Activated CD8-positive, alpha-beta memory T cell treated with anti-CD3 and anti-CD28 coated beads for 4 hours (primary cell): Measurements from ENCODE around the gene ILDR2.

Experiments
- DNase-seq, 2 donors: peaks; one replicate each; pipeline ENCODE4 v3.0.0-alpha.2; 2020; ENCODE audit warnings: low read depth in 2 of 2

ILDR2 gene

GRCh38 chr1:166969074-166969677 lies 6.2 kb downstream of the ILDR2 start:
- DNase-seq = no peak

DNA sequence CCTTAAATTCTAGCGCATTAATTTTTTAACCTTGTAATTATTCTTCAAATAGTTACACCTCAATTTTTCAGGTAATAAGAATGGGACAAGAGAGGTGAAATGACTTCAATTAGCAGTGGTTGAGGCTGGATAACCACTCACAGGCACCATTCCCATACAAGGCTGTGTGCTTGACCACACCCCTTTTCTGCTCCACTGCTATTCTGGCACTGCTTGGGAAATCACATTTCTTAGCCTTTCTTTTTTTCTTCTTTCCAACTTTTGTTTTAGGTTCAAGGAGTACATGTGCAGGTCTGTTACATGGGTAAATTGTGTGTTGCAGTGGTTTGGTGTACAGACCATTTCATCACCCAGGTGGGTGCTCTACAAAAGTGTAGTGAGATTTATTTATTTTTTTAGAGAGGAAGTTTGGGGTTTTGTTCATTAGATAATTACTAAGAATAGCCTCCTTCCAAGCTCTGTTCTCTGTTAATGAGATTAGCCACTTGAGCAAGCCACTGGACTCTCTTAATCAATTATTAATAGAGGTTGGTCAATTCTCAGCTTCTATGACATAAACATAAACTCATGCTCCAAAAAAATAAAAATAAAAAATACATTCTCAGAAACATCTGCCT lies 14.4 kb downstream of the ILDR2 start:
- no peak for DNase-seq

GRCh38 chr1:166956872-166957271 lies 18.5 kb downstream of the ILDR2 start:
- DNase-seq = no peak

DNA sequence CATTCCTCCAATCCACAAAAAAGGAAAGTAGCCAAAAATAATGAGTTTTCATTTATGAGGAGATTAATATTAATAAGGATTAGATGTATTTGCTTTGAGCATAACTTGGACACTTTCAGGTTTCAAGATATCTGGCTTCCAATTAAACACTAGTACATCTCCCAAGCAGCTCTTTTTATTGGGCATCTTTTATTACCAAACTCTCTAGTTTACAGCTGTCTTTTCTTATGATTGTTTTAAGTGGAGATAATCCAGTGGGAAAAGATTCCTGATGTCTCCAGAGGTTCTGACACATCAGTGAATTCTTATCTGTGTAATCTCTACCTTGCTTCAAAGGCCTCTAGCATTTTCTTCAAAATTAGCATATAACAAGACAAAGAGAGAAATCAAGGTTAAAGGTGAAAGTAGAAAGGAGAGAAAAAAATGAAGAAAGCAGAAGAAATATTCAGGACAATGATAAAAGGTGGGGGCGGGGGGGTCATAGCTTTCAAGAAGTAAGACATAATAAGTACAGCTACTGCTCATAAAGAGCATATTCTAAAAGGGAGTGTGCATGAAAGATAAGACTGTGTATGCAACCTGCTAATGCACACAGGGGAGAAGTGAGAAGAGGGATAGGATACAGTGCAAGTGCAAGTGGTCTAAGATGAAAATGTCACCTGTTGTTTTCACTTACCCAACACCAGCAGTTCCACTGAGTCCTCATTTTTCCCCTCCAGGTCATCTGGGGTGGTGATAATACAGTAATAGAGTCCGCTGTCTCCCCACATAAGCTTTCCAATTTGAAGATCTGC lies 19.1 kb downstream of the ILDR2 start:
- no peak for DNase-seq

- no peak for DNase-seq
Measured at GRCh38 chr1:166953491-166953890, 21.8 kb downstream of the ILDR2 start.

DNA sequence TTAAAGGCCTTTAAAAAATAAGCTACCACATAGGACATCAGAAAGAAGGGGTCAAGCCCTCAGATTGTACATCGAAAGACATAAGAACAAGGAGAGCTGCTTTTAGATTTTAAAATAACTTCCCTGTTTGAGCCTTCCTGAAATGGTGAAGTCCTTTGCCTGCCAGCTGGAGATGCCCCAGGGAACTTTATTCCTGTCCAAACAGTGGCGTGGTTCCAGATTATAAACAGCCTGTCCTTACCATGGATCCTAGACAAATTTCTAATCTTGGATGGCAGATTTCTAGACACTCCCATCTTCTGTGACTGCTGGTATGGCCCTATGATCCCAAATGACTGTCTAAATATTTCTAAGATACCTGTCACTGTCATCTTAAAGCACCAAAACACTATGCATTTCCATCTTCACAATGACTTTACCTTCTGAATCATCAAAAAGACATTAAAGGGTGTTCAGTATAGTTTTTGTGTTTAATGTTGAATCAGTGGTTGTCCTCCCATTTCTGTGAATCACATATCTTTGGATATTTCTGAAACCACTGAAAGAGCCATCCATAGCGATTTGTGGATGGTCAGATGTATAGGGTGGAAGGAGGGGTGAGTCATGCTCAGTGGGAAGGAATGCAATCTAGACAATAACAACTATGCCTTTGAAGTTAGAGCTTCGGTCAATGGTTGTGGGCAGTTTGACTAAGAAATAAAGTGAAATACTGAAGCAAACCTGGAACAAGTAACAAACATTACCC lies 23.2 kb downstream of the ILDR2 start:
- DNase-seq = no peak

- no peak for DNase-seq
Measured at GRCh38 chr1:166951050-166951449, 24.3 kb downstream of the ILDR2 start.

DNA sequence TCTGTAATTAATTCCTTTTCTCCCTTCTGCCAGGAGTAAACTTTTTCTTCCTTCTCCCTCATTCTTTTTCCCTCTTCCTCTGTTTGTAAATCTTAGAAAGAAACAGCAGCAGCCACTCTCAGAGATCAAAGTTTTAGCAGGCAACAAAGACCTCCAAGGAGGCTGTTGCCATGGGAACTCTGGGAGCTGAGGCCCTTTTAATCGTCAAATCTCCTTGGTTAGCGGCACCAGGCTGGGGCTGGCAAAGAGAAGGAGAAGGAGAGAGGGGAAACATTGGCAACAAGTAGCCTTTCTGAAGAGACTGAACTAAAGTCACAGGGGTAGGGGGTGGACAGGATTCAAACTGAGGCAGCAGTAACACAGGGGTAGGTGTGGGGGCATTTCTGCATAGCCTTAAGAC lies 25.2 kb downstream of the ILDR2 start:
- no peak for DNase-seq

- DNase-seq = no peak
Measured at GRCh38 chr1:166948856-166949350, 26.4 kb downstream of the ILDR2 start.

GRCh38 chr1:166947398-166948043 lies 27.8 kb downstream of the ILDR2 start:
- no peak for DNase-seq

DNA sequence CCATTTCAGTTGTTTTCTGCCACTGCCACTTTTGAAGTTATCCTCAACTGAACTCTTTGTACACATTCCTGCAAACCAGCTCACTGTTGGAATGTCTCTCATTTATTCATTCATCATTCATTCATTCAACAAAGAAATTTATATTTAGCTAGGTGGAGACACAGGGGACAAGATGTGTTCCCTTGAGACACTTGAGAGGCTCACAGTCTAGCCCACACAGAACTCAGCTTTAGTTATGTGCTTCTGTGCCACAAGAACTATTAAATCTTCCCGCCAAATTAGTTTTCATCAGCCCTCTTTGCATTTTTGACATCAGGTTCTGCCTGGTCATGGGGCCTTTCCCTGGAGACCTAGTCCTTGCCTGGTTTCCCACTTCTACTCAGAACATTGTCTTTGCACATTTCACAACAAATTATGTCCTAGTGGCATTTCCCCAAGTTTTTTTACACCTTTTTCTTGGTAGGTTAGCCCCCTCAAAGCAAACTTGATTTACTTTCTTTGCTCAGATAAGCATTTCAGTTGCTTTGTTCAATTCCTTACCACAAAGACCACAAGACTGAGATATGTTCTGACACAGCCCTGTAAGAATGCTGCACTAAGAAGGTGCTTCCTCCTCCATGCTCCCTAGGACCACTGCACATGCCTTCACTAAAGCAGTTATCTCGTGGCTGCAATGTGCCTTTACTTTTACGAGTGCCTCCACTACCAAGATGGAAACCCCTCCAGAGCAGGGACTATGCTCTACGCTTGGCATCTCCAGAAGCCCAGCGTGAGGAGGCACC lies 31.0 kb downstream of the ILDR2 start:
- DNase-seq = no peak

DNA sequence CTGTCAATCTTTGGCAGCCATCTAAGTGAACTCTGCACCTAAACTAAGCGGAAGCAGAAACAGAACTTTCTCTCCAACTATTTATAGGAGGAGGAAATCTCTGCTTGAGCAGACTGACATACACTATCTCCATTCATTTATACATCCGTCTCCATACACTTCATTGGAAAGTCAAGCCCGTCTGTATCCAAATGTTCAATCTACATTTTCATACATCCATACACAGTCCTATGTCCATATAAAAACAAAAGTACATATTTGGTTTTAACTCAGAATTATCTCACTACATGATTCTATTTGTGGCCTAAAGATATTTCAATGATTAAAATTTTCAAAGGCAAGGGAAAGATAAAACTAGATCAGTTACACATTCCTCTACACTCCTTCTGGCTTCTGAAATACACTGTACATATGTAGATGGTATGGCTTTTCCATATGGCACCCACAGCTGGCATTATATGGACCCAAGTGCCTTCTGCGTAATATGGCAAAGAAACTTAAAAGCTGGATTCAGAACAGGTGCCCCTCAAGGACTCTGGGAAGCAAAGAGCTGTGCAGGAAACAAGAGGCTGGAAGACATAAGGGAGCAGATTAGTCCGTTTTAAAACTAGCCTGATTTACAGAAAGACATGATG lies 35.5 kb downstream of the ILDR2 start:
- no peak for DNase-seq

- no peak for DNase-seq
Measured at GRCh38 chr1:166937962-166938361, 37.4 kb downstream of the ILDR2 start.

DNA sequence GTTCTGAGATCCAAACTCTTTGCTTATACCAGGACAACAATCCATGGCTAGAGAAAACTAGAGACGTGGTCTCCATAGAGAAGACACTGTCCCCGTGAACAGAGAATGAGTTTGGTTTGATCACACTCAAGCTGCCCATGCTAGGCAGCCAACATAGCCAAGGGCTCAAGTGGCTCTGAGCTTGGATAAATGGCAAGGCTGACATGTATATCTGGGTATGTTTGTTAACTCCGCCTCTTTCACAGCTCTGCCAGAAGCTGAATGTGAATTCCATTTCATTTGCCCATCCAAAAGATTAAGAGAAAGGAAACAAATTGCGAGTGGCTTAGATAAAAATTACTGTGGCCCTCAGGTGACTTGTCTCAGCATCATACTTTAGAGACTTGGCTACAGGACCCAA lies 38.0 kb downstream of the ILDR2 start:
- no peak for DNase-seq

- DNase-seq = no peak
Measured at GRCh38 chr1:166933633-166934032, 41.7 kb downstream of the ILDR2 start.

- DNase-seq = no peak
Measured at GRCh38 chr1:166933140-166933539, 42.2 kb downstream of the ILDR2 start.

DNA sequence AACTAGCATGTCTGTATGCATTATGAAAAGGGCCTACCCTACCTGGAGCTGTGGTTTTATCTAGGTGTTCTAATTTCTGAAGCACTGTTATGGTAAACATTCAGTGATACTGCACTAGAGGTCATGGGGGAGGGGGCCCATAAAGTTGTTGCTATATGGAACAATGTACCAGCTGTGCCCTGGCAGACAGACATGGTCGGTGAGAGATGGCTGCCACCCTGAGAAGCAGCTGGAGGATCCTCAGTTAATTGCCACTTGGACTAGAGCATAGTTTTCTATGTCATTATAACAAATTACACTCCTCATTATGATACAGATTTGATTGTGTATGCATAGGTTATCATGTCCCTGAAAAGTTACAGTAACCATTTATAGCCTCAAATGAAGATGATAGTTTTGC lies 45.4 kb downstream of the ILDR2 start:
- DNase-seq = no peak

- DNase-seq = no peak
Measured at GRCh38 chr1:166927701-166928100, 47.6 kb downstream of the ILDR2 start.

GRCh38 chr1:166925810-166926478 lies 49.4 kb downstream of the ILDR2 start:
- no peak for DNase-seq
